ENCODE measurements around the gene JAZF1.

The JAZF1 gene

DNA sequence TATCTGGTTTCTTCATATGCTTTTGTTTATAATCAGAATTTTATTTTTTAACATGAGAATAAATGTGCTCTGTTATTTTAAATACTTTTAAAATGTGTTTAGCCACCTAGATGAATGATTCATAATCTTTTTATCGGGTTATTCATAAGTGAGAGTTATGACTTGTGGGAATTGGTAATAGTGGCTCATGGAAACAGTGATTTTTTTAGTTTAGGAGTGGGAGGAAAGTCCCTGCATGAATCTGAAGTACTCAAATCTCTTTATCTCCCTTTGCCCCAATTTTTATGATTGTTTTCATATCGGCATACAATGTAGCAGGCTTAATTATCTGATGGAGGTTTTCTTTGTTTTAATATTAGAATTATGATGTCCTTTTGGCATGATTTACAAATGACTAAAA is 397.7 kb downstream of the JAZF1 start:
- FAIRE-seq (no peak), DNase-seq (ENCODE audit: low spot score) (no peak)

DNA sequence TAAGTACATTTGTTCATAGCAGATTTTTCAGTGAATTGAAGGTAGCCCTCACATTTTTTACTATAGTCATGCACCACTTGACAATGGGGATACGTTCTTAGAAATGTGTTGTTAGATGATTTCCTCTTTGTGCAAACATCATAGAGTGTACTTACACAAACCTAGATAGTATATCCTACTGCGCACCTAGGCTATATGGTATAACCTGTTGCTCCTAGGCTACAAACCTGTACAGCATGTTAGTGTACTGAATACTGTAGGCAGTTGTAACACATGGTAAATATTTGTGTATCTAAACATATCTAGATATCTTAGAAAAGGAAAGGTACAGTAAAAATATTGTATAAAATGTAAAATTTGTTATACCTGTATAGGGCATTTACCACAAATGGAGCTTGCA is 399.4 kb downstream of the JAZF1 start:
- no peak for DNase-seq (ENCODE audit: low spot score)
- FAIRE-seq = no peak

Measured in urothelium cell line (cell line).